ENCODE results near the gene POLA2.

Gene POLA2

DNA sequence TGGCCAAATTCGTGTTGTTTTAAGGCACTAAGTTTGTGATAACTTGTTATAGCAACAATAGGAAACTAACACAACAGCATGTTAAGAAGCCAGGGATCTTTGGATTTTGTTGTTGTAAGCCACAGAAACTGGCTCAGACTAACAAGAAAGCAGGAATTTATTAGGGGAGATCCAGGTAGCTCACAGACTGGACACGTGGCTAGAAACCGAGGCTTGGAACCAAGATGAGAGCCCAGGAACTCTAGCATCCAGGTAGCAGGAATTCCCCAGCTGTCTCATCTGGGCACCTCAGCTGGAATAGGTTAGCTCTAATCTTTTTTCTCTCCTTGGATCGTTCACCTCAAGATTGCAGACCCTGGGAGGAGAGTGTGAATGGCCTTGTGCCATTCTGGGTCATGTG is 24.9 kb downstream of the POLA2 start:
- DNase-seq (ENCODE audit: low read depth), result no peak

DNA sequence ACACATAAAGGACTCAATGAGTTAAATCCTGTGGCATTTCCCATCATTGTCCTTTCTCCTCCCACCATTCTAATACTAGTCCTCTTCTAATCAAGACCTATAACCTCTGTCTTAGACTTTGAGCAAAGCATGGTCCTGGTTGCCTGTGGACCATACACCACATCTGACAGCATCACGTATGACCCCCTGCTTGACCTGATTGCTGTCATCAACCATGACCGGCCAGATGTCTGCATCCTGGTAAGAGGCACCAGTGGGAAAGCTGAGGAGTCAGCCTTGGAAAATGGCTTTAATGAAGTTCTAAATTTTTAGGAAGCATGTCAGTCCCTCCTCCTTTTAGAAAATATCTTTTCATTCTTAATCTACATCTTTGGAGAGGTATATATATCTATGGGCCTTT is 25.8 kb downstream of the POLA2 start:
- DNase-seq (ENCODE audit: low read depth), result no peak

DNA sequence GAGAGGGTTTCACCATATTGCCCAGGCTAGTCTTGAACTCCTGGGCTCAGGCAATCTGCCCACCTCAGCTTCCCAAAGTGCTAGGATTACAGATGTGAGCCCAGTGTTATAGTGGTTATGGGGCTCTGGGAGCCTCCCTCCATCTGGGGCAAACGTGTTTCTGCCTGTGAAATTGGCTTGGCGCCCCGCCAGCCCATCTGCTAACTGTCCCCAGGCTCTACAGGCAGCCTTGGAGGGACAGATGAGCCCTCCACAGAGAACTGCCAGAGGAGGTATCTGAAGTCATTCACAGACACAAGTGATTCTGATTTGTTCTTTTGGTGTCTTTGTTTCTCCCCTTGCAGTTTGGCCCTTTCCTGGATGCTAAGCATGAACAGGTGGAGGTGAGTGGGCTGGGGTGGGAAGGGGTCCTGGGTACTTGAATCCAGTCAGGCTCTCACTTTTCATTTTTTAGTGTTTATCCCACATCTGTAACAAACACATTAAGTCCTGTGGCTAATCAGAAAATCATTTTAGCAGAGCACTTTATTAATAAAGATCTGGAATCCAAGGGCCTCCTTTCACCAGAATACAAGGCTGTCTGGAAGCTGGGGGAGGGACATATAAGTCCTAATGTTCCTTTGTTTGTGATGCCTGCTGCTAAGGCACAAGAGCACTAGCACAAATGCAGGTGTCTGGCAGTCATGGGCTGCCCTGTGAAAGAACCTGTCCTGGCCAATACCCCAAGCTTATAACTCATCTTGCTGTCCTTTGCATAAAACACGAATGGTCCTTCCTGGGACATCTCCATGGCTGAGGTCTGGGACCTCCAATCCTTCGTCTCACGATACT is 27.2 kb downstream of the POLA2 start:
- peak; percentile 69 for DNase-seq (ENCODE audit: low read depth)

DNA sequence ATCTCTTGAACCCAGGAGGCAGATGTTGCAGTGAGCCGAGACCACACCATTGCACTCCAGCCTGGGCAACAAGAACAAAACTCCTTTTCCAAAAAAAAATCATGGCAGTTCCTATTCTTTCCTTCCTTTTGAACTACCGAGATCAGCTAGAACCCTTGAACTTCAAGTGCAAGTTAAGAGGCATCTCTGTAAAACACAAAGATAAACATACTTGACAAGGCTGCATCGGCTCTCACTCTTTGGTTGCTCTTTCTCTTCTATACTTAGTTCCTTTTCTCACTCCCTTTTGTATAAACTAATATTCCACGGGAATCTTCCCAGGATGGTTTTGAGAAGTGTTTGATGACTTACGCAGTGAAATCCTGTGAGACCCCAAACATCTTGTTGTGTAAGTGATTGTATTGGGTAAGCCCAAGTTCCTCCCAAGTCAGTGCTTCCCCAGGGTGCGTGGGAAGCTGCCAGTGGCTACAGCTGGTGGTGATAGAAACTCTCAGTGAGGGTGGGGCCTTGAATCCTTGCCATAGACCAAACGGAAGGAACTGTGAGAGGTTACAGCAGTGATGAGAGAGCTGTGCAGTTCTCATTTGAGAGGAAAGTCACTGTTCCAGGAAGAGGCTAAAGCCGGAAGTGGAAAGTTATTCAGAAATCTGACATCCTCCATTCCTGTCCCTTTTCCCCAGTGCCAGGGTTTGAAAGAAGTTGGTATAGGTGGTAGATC is 28.8 kb downstream of the POLA2 start:
- DNase-seq (ENCODE audit: low read depth), result peak; percentile 100

DNA sequence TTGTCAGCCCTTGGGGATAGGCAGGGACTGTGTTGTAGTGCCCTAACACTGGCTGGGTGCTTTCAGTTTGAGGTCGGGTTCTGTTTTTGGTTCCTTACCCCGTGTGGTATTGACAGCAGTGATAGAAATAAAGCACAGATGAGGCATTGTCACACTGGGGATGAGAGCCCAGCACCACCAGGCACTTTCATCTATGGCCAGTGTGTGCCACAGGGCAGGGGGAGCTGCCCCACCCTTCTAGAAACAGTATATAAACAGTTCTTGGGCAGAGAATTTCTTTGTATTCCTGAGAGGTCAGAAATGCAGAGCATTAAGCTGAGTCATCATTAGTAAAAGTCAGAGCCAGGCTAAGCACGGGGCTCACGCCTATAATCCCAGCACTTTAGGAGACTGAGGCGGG is 29.9 kb downstream of the POLA2 start:
- DNase-seq (ENCODE audit: low read depth), result peak; percentile 85

DNA sequence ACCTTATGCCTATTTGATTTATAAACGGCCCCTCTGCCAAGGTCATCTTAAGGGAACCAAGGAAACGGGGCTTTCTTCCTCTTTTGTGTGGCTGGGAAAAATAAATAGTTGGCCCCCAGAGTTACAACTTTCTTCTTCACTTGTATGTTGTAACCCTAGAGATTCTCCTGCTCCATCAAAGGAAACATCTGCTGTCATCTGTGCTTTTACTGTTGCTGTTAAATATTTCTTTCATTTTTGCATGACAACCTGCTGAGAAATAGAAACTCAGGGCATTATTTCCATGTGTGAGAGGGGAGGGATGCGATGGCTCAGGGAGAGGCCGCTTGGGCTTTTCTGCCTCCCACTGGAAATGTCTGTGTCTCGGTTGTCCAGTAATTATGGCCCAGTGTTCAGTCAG is 31.1 kb downstream of the POLA2 start:
- no peak for DNase-seq (ENCODE audit: low read depth)

DNA sequence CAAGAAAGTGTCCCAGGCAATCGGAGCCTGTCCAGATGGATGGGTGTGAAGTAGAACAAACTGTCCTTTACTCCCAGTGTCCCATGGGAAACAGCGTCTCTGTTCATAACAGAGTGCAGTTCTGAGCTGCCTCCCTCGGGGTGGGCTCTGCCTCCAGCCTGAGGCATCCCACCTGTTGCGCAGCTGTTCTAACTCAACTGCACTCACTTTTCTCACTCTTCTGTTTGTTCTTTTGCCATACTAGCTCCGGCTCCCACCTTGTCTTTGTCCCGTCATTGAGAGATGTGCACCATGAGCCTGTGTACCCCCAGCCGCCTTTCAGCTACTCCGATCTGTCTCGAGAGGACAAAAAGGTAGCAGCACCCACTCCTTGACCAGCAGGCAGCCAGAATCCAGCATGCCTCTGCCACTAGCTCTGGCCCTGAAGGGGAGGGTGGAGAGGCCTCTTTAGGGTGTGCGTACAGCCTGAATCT is 32.2 kb downstream of the POLA2 start:
- DNase-seq (ENCODE audit: low read depth), result no peak

DNA sequence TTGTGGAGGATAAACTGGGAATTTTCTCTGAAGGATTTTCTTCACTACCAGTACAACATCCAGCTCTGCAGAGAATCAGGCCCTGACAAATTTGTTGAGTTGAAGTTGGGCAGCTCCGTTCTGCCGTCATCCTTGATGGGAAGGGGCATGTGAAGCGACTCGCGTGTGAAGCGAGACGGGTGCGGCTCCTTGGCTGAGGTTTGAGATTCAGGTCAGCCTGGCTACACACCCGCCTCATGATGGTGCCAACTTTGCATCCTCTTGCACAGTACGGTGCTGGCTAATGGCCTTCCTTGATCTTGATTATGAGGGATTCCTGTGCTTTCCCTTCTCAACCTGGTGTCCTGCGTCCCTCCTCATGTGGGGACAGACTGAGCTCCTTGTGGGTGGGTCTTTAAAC is 33.2 kb downstream of the POLA2 start:
- DNase-seq (ENCODE audit: low read depth), result no peak

DNA sequence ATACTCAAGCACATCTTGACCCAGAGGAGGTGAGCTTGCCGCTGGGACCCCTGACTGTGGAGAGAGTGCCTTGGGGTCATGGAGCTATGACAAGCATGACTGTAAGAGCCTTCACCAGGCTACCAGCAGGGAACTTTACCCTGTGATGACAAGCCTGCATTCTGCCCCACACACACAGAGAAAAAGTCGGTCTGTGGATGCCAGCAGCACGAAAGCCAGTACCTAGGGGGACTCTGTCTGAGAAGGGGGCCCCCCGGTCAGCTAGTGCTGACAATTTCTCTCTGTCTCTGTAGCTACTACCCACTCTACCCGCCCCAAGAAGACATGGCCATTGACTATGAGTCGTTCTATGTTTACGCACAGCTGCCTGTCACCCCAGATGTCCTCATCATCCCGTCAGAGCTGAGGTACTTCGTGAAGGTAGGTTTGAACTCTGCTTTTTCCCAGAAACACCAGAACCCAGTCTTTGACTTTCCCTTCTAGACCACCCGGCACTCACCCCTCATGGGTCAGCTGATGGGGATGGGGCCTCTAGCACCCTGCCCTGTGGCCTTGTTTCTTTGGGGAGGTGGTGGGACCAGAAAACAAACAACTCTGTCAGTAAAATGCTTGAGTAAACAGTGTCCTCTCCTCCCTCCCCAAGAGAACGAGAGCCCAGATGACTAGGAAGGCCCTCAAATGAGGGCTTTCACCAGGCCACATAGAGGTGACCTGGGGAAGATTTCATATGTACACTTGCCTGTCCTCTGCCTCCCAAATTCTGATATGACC is 34.0 kb downstream of the POLA2 start:
- DNase-seq (ENCODE audit: low read depth), result no peak

DNA sequence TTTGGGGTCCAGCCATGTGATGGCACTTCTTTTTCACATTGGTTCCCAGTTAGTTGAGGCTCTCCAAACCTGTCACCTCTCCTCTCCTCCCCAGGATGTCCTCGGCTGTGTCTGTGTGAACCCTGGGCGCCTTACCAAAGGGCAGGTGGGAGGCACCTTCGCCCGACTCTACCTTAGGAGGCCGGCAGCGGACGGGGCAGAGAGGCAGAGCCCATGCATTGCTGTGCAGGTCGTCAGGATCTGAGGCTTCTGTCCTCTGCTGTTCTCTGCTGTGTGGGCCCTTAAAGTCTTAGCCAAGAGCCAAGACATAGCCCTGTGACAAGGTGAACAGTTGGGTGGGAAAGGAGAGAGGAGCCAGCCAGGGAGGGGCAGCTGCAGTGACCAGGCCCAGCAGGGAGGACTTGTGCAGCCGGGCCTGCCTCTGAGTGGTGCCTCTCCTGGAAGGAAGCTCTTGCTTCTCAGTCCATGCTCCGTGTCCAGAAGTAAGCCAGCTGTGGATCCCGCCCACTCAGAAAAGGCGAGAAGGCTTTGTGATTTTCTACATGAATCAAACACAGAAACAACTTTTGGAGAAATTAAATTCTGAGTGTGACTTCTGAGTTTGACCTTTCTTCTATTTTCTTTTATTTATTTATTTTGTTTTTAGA is 35.4 kb downstream of the POLA2 start:
- no peak for DNase-seq (ENCODE audit: low read depth)

DNA sequence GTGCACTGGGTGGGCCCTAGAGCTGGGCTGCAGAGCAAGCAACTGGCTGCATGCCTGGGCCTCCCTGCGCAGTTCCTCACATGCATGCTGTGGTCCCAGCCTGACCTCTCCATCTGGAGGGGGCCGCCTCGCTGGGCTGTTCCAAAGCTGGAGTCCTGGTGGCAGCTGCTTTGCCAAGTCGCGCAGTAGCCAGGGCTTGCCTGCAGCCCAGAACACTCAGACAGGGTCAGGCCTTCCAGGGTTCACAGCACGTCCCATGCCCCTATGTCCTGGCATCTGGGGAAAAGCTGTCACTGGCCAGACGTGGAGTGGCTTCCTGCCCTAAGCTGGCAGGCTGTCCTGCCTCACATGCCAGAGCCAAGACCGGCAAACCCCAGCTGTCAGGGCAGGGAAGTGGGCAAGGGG is 36.4 kb downstream of the POLA2 start:
- DNase-seq (ENCODE audit: low read depth), result peak; percentile 79

DNA sequence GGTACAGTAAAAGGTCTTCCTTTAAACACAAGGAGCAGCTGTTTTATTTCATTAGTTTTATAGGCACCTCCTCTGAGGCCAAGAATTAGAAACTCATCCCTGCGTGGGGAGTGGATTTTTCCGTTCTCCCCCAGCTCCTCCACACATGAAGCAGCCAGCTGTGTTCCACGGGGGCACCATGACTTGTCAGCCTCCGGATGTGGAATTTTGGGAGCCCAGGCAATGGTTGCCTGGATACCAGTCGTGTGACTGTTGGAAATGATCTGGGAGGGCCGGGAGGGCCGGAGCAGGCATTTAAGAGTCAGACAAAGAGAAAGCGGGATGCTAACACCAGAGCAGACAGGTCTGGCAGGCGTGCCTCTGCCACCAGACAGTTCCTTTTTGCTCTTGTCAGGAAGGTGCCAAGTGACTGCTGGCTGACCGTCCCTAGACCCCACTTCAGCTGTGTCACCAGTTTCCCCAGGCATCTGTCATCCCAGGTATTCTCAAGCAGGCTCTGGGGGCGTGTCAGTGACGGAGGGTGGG is 37.0 kb downstream of the POLA2 start:
- DNase-seq (ENCODE audit: low read depth), result peak; percentile 64

DNA sequence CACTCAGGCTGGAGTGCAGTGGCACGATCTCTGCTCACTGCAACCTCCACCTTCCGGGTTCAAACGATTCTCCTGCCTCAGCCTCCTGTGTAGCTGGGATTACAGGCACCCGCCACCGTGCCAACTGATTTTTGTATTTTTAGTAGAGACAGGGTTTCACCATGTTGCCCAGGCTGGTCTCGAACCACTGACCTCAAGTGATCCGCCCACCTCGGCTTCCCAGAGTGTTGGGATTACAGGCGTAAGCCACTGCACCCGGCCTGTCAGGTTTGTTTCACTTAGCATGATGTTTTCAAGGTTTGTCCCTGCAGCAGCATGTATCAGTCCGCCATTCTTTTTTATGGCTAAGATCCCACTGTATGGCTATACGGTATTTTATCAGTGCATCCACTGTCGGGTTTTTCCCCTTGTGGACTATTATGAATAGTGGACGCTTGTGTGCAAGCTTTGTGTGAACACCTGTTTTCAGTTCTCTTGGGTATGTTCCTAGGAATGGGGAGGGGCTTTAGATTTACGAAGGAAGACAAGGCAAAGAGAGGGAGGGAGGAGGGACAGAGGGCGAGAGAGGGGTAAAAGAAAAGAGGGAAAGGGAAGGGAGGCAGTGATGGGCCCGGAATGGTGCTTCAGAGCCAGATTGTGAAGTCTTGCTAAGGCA is 39.0 kb downstream of the POLA2 start:
- DNase-seq (ENCODE audit: low read depth), result no peak

DNA sequence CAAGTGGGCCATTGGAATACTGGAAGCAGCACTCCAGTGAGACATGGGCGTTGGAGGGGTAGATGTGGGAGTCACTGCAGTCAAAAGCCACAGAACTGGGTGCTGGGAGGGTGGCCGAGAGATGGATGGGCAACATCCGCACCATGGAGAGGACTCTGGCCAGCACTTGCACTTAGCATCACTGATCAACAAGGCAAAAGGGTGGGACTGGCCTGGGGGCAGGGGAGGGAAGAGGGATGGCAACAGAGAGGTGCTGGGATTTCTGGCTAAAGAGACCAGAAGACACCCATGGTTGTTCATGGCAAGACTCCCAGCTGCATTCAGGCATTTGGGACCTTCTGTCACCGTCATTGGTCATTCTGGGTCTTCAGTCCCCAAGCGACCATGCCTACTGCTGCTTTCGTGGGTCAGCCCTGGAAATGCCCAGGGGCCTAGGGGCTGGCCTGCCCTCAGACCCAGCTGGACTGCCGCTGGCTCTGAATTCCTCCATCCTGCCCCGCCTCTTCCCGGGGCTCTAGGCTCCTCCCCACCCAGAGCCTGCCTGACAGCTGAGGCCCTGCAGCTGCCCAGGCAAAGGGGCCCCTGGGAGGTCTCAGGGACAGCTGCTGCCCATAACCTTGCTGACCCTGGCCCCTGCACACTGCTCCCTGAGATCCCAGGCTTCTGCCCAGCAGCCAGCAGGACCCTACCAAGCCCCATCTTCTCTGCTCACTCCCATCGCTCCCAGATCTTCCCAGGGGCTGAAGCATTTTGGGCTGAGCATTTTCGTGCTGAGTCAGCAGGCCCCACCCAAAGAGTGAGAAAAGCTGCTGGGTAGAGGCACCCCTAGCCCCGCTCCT is 39.9 kb downstream of the POLA2 start:
- no peak for DNase-seq (ENCODE audit: low read depth)

DNA sequence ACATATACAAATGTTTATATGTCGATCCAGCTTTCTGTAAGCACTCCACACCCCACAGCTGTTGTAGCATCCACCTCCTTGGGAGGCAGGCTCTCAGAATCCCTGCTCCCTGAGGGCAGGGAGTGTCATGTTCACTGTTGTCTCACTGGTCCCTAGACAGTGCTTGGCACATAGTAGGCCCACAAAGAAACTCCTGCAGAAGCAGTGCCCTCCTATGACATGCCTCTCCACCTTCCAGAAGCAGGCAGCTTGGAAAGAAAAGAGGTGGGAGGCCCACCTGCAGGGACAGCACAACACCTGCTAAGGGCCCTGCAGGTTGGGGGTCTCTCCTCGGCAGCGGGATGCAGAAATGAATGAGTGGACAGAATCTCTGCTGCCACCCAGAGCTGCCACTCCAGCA is 41.8 kb downstream of the POLA2 start:
- no peak for DNase-seq (ENCODE audit: low read depth)

DNA sequence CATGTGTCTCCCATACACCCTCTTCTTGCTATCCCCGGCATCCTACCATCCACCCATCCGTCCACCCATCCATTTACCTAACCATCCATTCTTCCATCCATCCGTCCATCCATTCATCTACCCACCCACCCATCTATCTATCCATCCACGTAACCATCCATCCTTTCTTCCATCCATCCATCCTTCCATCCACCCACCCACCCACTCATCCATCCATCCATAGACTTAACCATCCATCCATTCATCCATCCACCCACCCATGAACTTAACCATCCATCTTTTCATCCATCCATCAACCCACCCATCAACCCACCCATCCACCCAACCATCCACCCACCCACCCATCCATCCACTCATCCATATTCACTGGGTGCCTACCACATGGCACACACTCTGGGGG is 42.3 kb downstream of the POLA2 start:
- DNase-seq (ENCODE audit: low read depth), result no peak

DNA sequence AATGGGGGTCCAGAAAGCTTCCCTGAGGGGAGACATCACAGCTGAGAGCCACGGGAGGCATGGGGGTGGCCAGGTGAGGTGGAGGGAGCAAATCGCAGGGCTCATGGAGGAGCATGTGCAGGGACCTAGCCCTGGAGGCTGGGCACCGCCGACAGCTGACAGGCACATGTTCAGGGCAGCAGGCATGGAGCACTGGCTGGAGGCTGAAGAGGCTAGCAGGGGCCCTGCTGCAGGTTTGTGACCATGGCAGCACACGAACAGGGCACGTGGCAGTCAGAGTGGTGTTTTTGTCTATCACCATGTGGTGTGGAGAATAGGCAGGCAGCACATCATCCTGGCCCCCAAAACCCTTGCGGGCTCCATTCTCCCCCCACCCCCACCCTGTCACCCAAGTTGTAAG is 42.9 kb downstream of the POLA2 start:
- DNase-seq (ENCODE audit: low read depth), result no peak

DNA sequence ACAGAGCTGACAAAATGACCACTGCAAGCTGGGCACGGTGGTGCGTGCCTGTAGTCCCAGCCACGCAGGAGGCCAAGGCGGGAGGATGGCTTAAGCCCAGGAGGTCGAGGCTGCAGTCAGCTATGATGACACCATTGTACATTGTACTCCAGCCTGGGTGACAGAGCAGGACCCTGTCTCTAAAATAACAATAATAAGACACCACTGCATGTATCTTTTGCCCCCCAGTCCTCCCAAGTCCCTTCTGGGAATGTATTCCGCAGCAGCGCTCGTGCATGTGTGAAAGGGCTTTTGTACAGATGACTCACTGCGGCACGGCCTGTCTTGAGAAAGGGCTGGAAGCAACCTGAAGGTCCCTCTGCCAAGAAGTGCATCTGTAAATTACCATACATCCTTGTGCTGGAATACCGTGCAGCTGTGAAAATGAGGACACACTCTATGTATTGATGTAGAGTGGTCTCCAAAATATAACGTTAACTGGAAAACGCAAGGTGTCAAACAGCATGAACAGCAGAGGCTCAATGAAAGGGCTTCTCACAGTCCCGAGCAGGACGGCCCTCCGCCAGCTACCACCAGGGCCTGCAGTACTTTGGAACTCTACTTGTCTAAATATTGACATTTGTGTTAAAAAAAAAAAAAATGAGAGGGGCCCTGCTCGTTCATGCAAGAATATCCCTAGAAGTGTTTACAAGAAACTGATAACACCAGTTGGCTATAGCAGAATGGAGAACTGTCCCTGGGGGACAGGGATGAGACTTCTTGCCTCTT is 43.9 kb downstream of the POLA2 start:
- no peak for DNase-seq (ENCODE audit: low read depth)

DNA sequence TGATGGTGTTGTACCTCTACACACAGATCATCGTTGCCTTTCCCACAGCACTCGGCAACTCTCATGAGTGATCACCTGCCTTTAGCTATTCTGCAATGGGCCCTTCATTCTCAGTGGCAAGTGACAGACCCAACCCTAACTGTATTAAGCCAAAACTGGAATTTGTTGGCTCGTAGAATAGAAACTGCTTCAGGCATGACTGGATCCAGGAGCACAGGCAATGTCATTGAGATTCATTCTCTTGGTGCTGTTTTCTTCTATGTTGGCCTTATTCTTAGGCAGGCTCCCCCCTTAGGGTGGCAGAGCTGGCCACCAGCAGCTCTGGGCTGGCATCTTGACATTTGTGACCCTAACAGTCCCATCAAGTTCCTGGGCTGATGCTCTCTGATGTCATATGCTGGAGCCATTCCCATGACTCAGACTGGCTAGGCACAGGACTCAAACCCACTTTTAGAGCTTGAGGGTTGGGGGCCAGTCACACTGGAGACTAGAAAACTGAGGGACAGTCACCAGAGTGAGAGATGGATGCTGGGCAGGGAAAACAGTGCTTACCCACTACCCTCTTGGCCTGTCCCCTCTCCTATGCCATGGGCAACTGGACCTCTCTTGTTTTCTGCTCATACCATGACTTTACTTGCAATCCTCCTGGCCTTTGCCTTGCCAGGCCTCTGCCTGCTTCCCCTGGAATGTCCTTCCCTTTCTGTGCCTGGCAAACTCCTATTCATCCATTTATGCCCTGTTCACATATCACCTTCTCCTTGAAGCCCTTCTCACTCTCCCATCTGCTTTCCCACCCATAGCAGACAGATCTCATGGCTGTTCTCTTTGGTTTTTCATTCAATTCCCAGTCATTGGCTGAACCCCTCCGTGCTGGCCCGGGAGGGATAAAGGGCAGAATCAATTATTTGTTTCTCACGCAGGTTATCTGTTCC is 45.8 kb downstream of the POLA2 start:
- DNase-seq (ENCODE audit: low read depth), result no peak
